COLO668 (cell line): ENCODE measurements around the gene EMP2.
"Not testable (repeated sequence)": the region's sequence is repeated elsewhere in the genome, so short reads cannot be mapped to it uniquely, and the experiment has no call there.

ENCODE experiments used
- DNase-seq: peaks from one replicate; lab custom pipeline; 2025; ENCODE audit not compliant: unreplicated experiment; lab: John Stamatoyannopoulos, UW

Gene EMP2

DNA sequence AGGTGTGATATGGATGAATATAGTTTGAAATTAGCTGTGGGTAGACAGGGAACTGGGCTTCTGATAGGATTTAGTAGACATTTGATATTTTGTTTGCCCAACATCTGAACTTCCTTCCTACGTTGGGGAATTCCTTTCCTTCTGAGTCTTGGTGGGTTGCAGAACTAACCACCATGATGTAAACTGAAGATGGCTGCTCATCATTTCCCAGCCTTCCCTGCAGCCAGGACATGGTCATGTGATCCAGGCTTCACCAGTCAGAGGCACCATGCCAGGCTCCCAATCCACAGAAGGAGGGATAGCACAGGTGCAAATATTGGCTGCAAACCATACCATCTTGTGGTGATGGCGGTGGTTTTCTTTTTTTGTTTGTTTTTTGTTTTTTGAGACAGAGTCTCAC, 57.4 kb downstream of the EMP2 start:
- no peak for DNase-seq

DNA sequence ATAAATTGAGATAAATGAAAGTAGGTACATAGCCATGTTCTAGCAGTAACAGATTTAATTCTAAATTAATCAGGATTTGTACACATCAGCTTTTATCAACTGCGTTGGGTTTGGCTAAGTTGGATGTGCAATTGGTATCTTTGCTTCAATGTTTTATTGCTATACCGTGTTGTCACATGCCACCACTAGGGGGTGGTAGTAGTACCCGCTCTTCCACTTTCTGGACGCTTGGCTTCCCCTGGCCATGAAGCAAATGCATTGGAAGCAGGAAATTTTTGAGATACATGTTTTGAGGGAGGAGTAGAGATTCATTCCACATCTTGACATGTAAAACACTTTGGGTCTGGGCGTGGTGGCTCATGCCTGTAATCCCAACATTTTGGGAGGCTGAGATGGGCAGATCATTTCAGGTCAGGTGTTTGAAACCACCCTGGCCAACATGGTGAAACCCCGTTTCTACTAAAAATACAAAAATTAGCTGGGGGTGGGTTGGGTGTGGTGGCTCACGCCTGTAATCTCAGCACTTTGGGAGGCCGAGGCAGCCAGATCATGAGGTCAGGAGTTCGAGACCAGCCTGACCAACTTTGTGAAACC, 58.6 kb downstream of the EMP2 start:
- DNase-seq: peak; percentile 47

DNA sequence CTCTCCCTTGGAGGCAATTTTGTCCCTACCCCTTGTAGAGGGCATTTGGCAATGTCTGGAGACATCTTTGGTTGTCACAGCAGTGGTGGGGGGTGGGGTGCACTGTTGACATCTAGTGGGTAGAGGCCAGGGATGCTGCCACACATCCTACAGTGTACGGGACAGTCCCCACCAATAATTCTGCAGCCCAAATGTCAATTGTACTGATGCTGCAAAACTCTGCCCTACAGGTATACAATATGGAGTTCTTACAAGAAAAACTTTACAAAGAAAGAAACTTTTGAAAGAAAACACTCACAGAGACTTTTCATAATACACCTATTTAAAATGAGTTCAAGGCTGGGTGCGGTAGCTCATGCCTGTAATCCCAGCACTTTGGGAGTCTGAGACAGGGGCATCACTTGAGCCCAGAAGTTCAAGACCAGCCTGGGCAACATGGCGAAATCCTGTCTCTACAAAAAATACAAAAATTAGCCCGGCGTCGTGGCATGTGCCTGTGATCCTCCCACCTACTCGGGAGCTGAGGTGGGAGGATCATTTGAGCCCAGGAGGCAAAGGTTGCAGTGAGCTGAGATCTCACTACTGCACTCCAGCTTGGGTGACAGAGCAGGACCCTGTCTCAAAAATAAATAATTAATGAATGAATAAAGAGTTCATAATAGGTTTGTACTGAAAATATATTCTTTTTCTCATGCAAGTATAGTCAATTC, 59.4 kb downstream of the EMP2 start:
- no peak for DNase-seq

DNA sequence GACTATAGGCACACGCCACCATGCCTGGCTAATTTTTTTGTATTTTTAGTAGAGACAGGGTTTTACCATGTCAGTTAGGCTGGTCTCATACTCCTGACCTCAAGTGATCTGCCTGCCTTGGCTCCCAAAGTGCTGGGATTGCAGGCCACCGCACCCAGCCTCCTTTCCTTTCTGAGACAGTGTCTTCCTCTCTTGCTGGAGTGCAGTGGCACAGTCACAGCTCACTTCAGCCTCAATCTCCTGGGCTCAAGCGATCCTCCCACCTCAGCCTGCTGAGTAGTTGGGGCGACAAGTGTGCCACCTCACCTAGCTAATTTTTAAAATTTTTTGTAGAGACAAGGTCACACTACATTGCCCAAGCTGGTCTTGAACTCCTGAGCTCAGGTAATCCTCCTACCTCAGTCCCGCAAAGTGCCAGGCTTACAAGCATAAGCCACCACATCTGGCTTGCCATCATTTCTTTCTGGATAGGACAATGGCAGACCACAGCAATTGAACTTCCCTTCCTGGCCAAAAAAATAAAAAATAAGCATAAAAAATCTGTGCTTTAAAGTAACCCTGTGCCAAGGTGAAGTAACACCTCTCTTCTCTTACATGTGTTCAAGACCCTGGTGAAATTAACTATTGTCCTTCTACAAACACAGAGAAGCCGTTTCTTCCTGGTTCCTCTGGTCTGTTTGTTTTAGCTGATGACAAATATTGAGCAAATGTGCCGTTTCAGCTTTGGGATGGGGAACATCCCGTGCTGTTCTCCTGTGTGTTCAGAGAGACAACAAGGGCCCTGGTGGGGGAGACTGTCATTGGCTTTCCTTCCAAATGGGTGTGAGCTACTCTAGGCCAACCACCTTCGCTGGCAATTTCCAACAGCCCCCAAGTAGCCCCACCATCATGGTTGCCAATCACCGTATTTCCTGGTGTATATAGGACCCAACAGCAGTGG, 60.2 kb downstream of the EMP2 start:
- peak; percentile 6 for DNase-seq

DNA sequence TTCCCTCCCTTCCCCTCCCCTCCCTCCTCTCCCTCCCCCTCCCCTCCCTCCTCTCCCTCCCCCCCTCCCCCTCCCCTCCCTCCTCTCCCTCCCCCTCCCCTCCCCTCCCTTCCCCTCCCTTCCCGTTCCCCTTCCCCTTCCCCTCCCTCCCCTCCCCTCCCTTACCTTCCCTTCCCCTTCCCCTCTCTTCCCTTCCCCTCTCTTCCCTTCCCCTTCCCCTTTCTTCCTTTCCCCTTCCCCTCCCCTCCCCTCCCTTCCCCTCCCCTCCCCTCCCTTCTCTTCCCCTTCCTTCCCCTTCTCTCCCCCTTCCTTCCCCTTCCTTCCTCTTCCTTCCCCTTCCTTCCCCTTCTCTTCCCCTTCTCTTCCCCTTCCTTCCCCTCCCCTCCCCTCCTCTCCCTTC, 61.1 kb downstream of the EMP2 start:
- no peak for DNase-seq

DNA sequence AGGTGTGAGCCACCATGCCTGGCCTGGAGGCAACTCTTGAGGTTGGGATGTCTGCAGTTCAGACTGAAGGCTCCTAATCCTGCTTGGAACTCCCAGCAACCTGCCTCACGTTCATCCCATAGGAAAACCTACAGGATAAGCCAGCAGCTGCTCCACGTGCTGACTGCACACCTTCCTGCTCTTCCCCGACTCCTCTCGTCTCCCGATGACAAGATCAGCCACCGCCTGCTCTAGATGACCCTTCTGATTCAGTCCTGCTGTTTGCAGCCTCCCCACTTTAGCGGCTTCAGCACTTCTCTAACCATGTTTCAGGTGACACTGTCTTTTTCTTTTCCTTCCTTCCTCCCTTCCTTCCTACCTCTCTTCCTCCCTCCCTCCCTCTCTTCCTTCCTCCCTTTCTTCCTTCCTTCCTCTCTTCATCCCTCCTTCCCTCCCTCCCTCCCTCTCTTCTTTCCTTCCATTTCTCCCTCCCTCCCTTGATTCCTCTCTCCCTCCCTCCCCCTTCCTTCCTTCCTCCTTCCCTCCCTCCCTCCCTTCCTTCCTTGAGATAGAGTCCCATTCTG, 61.8 kb downstream of the EMP2 start:
- DNase-seq: no peak

DNA sequence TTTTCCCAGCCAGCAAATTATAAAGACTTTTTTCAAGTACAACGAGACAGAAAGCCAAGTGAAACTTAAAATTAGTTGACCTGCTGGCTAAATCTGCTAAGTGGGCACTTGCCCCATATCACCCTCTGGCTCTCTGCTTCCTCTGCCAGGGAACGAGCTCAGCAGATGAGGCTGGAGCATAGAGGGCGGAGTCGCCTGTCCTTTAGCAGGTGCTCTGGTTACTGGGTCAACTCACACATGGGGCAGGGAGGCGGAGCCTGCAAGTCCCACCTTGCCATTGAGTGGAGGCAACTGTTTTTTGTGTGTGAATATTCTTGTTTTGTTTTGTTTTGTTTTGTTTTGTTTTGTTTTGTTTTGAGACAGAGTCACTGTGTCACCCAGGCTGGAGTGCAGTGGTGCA, 62.5 kb downstream of the EMP2 start:
- peak; percentile 2 for DNase-seq

DNA sequence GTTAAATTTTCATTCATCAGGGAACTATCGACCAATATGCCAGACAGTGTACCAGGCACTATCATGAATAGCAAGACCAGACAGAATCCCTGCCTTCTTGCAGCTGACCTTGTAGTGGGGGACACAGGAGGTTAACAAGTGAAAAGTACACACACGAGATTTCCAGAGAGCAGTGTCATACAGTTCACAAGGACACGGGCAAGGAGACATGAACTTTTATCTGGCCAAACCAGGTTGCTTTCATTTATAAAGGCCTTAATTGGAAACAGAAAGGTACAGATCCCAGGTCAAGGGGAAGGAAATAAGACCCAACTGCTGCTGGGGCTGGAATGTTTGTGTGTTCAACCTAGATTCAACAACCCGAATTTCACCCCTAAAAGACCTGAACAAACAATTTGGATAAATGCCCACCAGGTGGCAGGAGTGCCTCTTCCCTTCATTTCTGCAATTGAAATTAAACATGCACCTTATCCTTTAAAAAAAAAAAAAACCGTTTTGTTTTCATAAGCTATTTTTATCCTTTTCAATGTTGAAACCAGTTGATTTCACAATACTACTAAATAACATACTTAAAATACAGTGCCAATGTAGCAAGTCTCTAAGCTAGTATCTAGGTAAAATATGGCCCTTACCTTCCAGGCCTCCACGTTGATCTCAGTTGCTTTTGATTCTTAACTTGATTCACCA, 65.9 kb downstream of the EMP2 start:
- peak; percentile 35 for DNase-seq

DNA sequence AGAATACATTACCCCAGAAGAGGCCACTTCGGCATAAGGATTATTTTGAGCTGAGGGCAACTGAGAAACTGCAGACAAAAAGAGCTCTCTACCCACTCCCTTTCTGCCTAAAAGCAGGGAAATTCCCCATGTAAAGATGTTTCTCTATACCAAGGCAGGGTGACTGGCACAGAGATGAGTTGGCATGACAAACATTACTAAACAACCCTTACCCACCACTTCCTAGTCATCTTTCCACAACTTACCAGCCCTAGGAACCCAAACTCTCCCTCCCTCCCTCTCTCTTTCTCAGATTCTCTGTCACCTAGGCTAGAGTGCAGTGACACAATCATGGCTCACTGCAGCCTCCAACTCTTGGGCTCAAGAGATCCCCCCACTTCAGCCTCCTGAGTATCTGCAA, 68.6 kb downstream of the EMP2 start:
- no peak for DNase-seq

DNA sequence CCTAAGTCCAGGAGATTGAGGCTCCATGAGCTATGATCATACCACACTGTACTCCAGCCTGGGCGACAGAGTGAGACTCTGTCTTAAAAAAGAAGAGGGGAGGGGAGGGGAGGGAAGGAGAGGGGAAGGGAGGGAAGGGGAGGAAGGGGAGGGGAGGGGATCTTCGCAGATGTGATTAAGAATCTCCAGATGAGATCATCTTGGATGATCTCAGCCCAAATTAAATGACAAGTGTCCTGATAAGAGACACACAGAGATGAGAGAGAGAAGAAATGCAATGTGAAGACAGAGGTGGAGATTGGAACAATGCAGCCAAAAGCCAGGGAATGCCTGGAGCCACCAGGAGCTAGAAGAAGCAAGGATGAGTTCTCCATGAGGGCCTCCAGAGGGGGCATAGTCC, 70.1 kb downstream of the EMP2 start:
- no peak for DNase-seq

DNA sequence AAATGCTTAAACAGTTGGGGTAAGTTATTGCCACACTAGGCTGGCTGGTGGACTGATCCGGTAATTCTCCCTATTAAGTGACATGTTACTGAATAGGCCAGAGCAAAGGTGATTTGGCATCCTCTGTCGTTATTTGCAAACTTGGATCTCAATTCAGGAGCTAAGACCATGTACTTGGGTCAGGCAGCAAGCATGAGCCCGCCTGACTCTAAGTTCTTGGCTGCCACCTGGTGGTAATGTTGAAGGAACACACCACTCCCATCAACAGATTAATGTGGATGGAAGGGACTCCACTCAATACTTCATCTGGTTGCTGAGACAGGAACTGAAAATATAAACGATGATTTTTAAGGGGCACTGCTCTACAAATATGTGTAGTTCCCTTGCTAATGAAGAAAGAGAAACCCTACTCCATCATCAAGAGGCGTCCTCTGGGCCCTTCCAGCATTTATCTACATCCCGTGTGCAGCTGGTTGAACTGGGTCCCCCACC, 70.8 kb downstream of the EMP2 start:
- peak; percentile 34 for DNase-seq

DNA sequence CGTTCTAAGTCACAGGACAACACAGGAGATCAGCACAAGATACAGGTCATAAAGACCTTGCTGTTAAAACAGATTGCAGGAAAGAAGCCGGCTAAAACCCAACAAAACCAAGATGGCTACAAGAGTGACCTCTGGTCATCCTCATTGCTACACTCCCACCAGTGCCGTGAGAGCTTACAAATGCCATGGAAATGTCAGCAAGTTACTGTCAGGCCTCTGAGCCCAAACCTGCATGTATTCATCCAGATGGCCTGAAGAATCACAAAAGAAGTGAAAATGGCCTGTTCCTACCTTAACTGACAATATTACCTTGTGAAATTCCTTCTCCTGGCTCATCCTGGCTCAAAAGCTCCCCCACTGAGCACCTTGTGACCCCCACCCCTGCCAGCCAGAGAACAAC, 75.1 kb downstream of the EMP2 start:
- DNase-seq: not testable (repeated sequence)

DNA sequence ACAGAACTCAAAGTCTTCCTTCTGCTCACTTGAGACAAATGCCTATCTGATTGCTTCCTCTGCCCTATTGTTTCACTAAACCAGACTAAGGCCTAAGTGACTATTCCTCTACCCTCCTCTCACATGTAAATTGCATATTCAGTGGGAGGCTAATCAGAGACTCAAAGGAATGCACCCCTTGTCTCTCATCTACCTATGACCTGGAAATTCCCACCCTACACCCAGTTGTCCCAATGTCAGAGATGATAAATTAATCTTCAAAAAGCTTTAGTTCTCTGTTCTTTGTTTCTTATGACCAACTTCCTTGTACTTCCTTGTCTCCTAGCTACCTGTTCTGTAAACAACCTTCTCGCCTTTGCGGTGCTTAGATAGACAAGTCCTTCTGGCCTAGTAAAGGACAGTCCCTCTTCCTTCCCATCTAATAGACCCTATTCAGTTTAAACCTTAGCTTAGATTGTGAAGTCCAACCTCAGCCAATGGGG, 76.0 kb downstream of the EMP2 start:
- no peak for DNase-seq

DNA sequence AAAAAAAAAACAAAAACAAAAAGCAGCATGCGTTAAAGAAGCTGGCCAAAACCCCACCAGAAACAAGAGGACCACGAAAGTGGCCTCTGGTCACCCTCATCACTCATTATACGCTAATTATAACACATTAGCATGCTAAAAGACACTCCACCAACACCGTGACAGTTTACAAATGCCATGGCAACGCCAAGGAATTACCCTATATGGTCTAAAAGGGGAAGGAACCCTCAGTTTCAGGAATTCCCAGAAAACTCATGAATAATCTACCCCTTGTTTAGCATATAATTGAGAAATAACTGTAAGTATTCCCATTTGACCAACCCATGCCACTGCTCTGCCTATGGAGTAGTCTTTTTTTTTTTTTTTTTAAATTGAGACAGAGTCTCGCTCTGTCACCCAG, 77.6 kb downstream of the EMP2 start:
- DNase-seq: no peak

DNA sequence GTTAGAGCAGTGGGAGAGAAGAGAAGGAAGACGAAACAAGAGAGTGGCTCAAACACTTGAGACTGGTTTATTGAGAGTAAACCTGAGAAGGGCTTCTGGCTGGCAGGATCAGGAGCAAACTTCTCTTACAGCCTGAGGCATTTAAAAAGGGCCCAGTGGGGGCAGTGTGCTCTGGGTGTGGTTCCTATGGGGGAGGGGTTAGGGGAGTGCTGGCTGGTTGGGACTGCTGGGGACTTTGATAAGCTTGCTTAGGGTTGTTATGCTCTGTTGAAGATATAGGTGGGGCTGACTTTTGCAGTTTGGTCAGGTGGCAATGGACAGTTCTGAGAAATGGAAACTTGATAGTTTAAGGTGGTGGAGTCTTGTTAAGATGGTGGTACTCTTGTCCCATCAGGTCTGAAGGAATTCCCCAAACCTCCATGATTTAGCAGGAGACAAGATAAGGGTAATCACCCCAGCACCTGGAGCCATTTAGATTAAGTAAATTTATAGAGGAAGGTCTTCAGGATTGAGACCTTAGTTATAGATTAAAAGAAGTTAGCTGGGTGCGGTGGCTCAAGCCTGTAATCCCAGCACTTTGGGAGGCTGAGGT, 79.3 kb downstream of the EMP2 start:
- DNase-seq: peak; percentile 2

DNA sequence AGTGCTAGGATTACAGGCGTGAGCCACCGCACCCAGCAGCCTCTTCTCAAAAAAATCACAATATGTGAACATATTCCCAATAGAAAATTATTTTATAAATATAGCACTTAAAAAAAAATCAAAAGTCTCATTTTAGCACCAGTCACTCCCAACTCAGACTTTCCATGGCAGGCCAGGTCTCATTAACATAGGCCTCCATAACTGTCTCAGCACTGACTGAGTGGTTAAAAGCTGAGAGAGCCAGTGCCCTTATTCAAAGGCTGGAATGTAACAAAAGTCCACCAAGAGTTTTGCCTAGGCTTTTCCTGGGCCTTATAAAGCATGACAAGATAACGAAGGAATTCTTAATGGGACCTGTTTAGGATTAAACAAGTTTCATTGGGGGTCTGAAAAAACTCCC, 79.8 kb downstream of the EMP2 start:
- no peak for DNase-seq

DNA sequence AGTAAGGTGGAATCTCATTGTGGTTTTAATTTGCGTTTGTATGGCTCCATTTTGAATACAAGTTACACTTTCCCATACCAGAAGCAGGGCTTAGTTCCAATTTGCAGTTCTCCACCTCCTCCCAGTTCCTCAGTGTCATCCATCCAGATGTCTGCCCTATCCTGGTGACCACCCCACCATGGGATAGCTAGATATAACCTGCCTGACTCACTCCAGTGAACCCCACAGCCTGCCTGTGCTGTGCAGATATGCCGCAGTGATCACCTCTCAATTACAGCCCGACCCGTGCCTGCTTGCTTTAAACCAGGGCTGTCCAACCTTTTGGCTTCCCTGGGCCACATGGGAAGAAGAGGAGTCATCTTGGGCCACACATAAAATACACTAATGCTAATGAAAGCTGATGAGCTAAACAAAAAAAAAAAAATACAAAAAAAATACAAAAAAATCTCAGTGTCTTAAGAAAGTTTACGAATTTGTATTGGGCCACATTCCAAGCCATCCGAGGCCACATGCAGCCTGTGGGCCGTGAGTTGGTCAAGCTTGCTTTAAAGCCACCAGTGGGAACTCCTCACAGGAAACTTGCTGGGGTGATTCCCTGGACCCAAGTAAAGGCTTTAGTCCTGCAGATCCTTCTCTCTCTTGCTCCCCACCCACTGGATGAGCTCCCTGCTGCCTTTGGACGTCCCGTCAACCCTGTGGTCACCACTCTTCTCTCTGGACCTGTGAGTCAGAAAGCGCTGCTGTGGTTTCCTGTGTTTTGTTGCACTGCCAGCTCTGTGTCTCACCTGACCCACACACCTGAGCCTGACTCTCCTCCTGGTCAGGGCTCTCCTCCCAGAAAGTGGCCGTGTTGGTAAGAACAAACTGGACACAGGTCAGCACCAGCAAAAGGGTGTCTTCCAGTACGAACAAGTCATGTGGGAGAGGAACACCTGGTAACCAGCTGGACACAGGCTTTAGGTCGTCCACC, 83.0 kb downstream of the EMP2 start:
- DNase-seq: no peak

DNA sequence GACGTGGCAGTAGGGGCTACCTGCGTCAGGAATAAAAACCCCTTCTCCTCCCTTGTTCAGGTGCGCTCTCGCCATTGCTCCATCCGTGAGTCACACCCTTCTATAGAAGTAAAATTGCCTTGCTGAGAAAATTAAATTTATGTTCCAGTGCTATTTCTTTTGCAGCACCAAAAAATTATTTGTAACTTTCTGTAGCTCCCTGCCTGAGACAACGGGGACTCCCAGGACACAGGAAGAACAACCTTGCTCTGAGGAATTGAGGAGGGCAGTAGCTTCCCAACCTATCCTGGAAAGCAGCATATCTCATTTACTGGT, 85.4 kb downstream of the EMP2 start:
- no peak for DNase-seq

DNA sequence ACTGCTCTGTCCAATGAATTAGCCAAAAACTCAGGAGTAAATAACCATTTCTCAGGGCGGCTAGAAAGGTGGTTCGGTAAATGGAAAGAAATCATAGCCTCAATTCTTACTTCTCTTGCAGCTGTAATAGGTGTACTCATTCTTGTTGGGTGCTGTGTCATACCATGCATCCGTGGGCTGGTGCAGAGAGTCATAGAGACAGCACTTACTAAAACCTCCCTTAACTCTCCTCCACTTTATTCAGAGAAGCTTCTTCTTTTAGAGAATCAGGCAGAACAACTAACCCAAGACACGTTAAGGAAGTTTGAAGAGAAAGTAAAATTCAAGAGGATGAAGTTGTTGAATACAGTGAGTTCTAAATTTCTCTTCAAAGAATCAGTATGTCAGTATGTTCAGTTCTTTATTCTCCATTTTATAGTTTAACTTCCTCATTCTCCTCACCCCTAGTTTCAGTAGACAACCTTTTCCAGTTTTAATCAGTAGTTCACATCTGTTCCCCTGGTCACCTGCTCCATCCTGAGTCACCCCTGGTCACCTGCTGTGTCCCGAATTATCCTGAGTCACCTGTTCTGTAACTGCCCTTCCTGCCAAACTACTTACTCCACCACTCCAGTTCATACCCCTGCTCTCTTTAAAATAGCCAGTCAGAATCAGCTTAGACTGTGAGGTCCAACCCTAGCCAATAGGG, 85.9 kb downstream of the EMP2 start:
- no peak for DNase-seq
